OCI-LY7 (cell line): Measurements from ENCODE around the gene CALR. TPM values are rescaled to one million over a fixed set of nuclear protein-coding genes. Genes with fewer than 3 reads are reported as not detected.
A peak's percentile ranks its signal among the peaks of the same experiment; 100 is the strongest.

ENCODE experiments used
- BruUV-seq: library from RNA; stranded (reverse); fragments of 400-500 nt; replicated peaks from 2 replicates; lab custom pipeline; 2021; lab: Mats Ljungman, UMichigan
- CTCF ChIA-PET: fragments of 300-600 bp; sonication (Branson Sonifier 250); formaldehyde crosslinking; loops from one replicate; lab custom pipeline; 2022; ENCODE audit warnings: antibody characterized with exemption; ENCODE audit not compliant: unreplicated experiment; lab: Charles Lee
- POLR2A ChIA-PET: fragments of 300-600 bp; sonication (Branson Sonifier 250); formaldehyde crosslinking; loops from one replicate; lab custom pipeline; 2022; ENCODE audit warnings: antibody characterized with exemption; lab: Charles Lee
- DNase-seq: peaks from one replicate; pipeline ENCODE4 v3.0.0-alpha.2; 2015; ENCODE audit warnings: low spot score
- H2AFZ ChIP-seq: fragments of 200-600 bp; sonication (generic), shearing (Covaris generic); 2 replicates; pipeline ENCODE4 v1.6.1; 2014; ENCODE audit warnings: mild to moderate bottlenecking, antibody characterized with exemption, low read length, moderate library complexity
- H3K27ac ChIP-seq: fragments of 200-600 bp; sonication (generic); 2 replicates; pipeline ENCODE4 v1.5.1; 2014; ENCODE audit warnings: mixed run types, low read depth, mild to moderate bottlenecking, moderate library complexity, low read length, inconsistent platforms; ENCODE audit not compliant: poor library complexity, severe bottlenecking
- H3K36me3 ChIP-seq: fragments of 200-600 bp; sonication (generic); 2 replicates; pipeline ENCODE4 v1.6.1; 2014; ENCODE audit warnings: mild to moderate bottlenecking, antibody characterized with exemption, low read length, moderate library complexity, mixed read lengths; ENCODE audit not compliant: insufficient read depth
- H3K4me1 ChIP-seq: fragments of 200-600 bp; sonication (generic); 2 replicates; pipeline ENCODE4 v1.5.1; 2014; ENCODE audit warnings: mild to moderate bottlenecking, low read length; ENCODE audit not compliant: insufficient read depth, poor library complexity, severe bottlenecking
- H3K4me2 ChIP-seq: fragments of 200-600 bp; sonication (generic); 2 replicates; pipeline ENCODE4 v1.6.1; 2014; ENCODE audit warnings: mild to moderate bottlenecking, low read length
- H3K4me3 ChIP-seq: fragments of 200-600 bp; sonication (generic); 2 replicates; pipeline ENCODE4 v1.5.1; 2014; ENCODE audit warnings: mild to moderate bottlenecking, low read depth, low read length; ENCODE audit not compliant: poor library complexity, severe bottlenecking
- H3K79me2 ChIP-seq: fragments of 200-600 bp; sonication (generic); 2 replicates; pipeline ENCODE4 v1.6.1; 2016; ENCODE audit warnings: low read depth, mild to moderate bottlenecking, low read length, moderate library complexity, mixed read lengths; ENCODE audit not compliant: insufficient read depth
- H3K9me2 ChIP-seq: fragments of 200-600 bp; sonication (generic); 2 replicates; pipeline ENCODE4 v1.6.1; 2016; ENCODE audit warnings: mild to moderate bottlenecking, low read length, mixed read lengths; ENCODE audit not compliant: insufficient read depth
- H3K9me3 ChIP-seq: fragments of 200-600 bp; sonication (generic); 2 replicates; pipeline ENCODE4 v1.6.1; 2014; ENCODE audit warnings: mild to moderate bottlenecking, mixed run types, low read length, mixed read lengths
- H4K20me1 ChIP-seq: fragments of 200-600 bp; sonication (generic); 2 replicates; pipeline ENCODE4 v1.6.1; 2014; ENCODE audit warnings: mild to moderate bottlenecking, antibody characterized with exemption, low read length, moderate library complexity, mixed read lengths; ENCODE audit not compliant: insufficient read depth
- EZH2phosphoT487 ChIP-seq: fragments of 200-600 bp; sonication (generic); IDR thresholded peaks from 2 replicates; pipeline ENCODE4 v1.6.1; 2018; ENCODE audit warnings: low read depth, borderline replicate concordance, mild to moderate bottlenecking, mixed run types, antibody characterized with exemption, low read length, moderate library complexity, mixed read lengths
- intact Hi-C: fragments of 100-400 bp; cut with micrococcal nuclease; formaldehyde crosslinking; loops from one replicate; pipeline ENCODE4 v1.10.0; 2022; ENCODE audit not compliant: unreplicated experiment
- total RNA-seq, 2 experiments: library from RNA; depleted of rRNA in 1 of 2; stranded (reverse); fragments of >200 nt in 1 of 2; shearing (Covaris generic) in 1 of 2; gene quantifications; 2 replicates each; pipeline ENCODE4 v1.2.3, GENCODE V29; 2014 to 2022
- TF ChIP-seq, protein P1 (sequence below): fragments of 200-600 bp; sonication (generic); conservative IDR thresholded peaks from 2 replicates; pipeline ENCODE4 v1.5.1; 2014; ENCODE audit warnings: mild to moderate bottlenecking, antibody characterized with exemption, low read length, moderate library complexity, mixed read lengths

The CALR gene
- total RNA-seq, 2 experiments from 2014 or later, result 581 to 1,039 TPM

DNA sequence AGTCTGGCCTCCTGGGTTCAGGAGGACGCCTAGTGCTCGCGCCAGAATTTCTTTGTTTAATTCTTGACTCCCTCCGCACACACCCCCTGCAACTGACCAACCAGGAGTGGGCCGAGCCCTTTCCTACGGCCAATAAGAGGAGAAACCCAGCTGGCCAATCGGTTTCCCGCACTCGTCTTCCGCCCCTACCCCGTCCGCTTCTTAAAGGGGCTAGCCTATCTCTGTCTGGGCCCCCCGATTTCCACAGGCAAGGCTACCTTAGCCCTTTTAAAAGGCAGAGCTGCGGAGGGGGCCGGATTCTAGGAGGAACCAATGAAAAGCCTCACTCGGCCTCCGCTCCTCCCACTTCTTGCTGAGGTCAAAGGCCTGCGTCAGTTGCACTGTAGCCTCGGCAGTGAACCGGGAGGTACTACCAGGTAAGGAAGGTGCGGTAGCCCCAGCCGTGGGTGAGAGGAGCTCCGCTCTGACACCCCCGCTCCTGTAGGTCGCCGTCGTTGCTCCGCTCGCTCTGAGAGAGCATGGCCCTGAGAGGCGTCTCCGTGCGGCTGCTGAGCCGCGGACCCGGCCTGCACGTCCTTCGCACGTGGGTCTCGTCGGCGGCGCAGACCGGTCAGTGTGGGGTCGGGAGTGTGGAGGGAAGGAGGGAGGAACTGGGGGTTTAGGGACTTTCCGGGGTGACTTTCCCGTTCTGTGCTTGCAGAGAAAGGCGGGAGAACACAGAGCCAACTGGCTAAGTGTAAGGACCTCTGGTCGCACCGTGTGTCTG, 47.4 kb upstream of the CALR start, which contains the start of gene GCDH:
Gene GCDH, plus strand, starts transcription at position 374 of the 766 bp plus-strand sequence. Its CDS starts 145 bp downstream, at position 519.
- peak; percentile 99 for DNase-seq
- Histone ChIP-seq H3K4me3 (peak within 1 kb of the TSS; percentile 91), H3K9me3 (no peaks in the 10 kb centered on the region), H3K4me2 (peak within 1 kb of the TSS; percentile 95), H4K20me1 (no peaks in the 10 kb centered on the region), H3K27ac (peak within 1 kb of the TSS; percentile 50), H3K36me3 (peaks cover 15% of the 10 kb centered on the region; the same call in 1 of the 2 replicates), H3K79me2 (peaks cover 9% of the 10 kb centered on the region; the same call in 1 of the 2 replicates), H2AFZ (peak within 1 kb of the TSS; percentile 70; the same call in 1 of the 2 replicates), H3K4me1 (peaks cover 14% of the 10 kb centered on the region), H3K9me2 (no peaks in the 10 kb centered on the region)
- intact Hi-C loops, result loop anchor here (1.0 to 5.0 kb wide), 4 partner anchors 10 to 66 kb away; partner anchors contain the start of genes DNASE2, FARSA, GADD45GIP1 and SYCE2
- ChIA-PET POLR2A (interaction anchor here (0.6 to 1.5 kb wide), 9 partner anchors 8 to 264 kb away, joined by 3 to 8 read pairs (median 5); partner anchors contain the start of genes DNASE2 and GET3), CTCF (interaction anchor here (0.5 to 1.1 kb wide), 4 partner anchors 10 to 873 kb away, joined by 3 to 4 read pairs (median 4); partner anchors contain the start of gene DNASE2)
- TF ChIP-seq EZH2phosphoT487, result no peak
- TF ChIP-seq, protein P1, sequence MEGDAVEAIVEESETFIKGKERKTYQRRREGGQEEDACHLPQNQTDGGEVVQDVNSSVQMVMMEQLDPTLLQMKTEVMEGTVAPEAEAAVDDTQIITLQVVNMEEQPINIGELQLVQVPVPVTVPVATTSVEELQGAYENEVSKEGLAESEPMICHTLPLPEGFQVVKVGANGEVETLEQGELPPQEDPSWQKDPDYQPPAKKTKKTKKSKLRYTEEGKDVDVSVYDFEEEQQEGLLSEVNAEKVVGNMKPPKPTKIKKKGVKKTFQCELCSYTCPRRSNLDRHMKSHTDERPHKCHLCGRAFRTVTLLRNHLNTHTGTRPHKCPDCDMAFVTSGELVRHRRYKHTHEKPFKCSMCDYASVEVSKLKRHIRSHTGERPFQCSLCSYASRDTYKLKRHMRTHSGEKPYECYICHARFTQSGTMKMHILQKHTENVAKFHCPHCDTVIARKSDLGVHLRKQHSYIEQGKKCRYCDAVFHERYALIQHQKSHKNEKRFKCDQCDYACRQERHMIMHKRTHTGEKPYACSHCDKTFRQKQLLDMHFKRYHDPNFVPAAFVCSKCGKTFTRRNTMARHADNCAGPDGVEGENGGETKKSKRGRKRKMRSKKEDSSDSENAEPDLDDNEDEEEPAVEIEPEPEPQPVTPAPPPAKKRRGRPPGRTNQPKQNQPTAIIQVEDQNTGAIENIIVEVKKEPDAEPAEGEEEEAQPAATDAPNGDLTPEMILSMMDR, result no peak
- no TSS peak for BruUV-seq

DNA sequence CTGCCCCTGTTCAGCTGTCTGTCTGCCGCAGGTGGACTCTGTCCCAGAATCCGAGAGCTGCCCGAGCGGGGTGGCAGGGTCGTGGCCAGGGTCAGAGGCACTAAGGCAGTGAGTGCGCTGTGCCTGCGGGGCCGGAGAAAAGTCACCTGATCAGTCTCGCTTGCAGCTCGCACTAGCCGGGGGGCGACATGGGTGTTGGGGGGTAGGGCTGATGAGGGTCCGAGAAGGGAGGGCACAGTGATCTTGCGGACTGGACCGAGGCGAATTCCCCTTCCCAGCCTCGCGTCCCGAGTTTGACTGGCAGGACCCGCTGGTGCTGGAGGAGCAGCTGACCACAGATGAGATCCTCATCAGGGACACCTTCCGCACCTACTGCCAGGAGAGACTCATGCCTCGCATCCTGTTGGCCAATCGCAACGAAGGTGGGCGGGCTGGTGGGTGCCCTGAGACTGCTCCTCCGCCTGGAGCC, 46.8 kb upstream of the CALR start:
- H3K79me2 ChIP-seq, result peaks cover 9% of the 10 kb centered on the region; the same call in 1 of the 2 replicates
- peaks cover 14% of the 10 kb centered on the region for H3K4me1 ChIP-seq
- no peaks in the 10 kb centered on the region for H4K20me1 ChIP-seq
- H3K9me3 ChIP-seq, result no peaks in the 10 kb centered on the region
- H2AFZ ChIP-seq, result no peak overlapping the region
- ChIA-PET POLR2A (interaction anchor here (0.6 to 1.5 kb wide), 4 partner anchors 9 to 156 kb away, joined by 3 to 8 read pairs (median 5); partner anchors contain the start of gene DNASE2), CTCF (interaction anchor here (0.8 to 1.1 kb wide), 2 partner anchors 10 to 74 kb away, joined by 4 read pairs; partner anchors contain the start of gene DNASE2)
- no peaks in the 10 kb centered on the region for H3K9me2 ChIP-seq
- intact Hi-C loops, result loop anchor here (1.0 to 5.0 kb wide), 3 partner anchors 10 to 66 kb away; partner anchors contain the start of genes DNASE2, FARSA and GADD45GIP1
- no peak for DNase-seq
- H3K4me3 ChIP-seq, result peak overlapping the region; percentile 91
- H3K36me3 ChIP-seq, result peaks cover 22% of the 10 kb centered on the region; the same call in 1 of the 2 replicates
- H3K27ac ChIP-seq, result peak overlapping the region; percentile 3
- peak overlapping the region; percentile 95 for H3K4me2 ChIP-seq
- TSS peak; percentile 53 for BruUV-seq
- TF ChIP-seq EZH2phosphoT487, result no peak
- TF ChIP-seq, protein P1, result no peak
